GM12878 (cell line): ENCODE measurements around the gene ZBTB42. TPM values are rescaled to one million over a fixed set of nuclear protein-coding genes. Genes with fewer than 3 reads are reported as not detected.

Experiments used
- BMI1 ChIP-seq: fragments of 450-650 bp; IDR thresholded peaks from 2 replicates; pipeline ENCODE4 v1.6.1; 2016; ENCODE audit warnings: mild to moderate bottlenecking, moderate library complexity, borderline replicate concordance
- FOS ChIP-seq: IDR thresholded peaks from 3 replicates; pipeline ENCODE4 v1.6.1; 2011; ENCODE audit warnings: borderline replicate concordance; ENCODE audit not compliant: insufficient read length; ENCODE audit errors: extremely low read depth
- FOXM1 ChIP-seq: IDR thresholded peaks from 2 replicates; pipeline ENCODE4 v1.6.1; 2012; ENCODE audit warnings: low read depth, mild to moderate bottlenecking, inconsistent platforms, low read length, moderate library complexity
- MEF2A ChIP-seq: IDR thresholded peaks from 2 replicates; pipeline ENCODE4 v1.6.1; 2011; ENCODE audit warnings: low read depth, mild to moderate bottlenecking, low read length, moderate library complexity; ENCODE audit not compliant: insufficient read depth
- NFYA ChIP-seq: IDR thresholded peaks from 2 replicates; pipeline ENCODE4 v1.6.1; 2011; ENCODE audit warnings: low read depth, mild to moderate bottlenecking, low read length, improper control_type of control experiment, borderline replicate concordance
- NR2C1 ChIP-seq: fragments of 450-650 bp; IDR thresholded peaks from 2 replicates; pipeline ENCODE4 v1.6.1; 2017; ENCODE audit warnings: antibody characterized with exemption, mild to moderate bottlenecking, moderate library complexity
- PAX8 ChIP-seq: fragments of 450-650 bp; IDR thresholded peaks from 2 replicates; pipeline ENCODE4 v1.6.1; 2017; ENCODE audit warnings: mild to moderate bottlenecking, moderate library complexity
- PML ChIP-seq: IDR thresholded peaks from 2 replicates; pipeline ENCODE4 v1.6.1; 2012; ENCODE audit warnings: low read length, inconsistent platforms
- POLR2A ChIP-seq: IDR thresholded peaks from 2 replicates; pipeline ENCODE4 v1.6.1; 2011; ENCODE audit warnings: low read depth, mild to moderate bottlenecking, low read length
- SMARCA5 ChIP-seq: fragments of 450-650 bp; IDR thresholded peaks from 2 replicates; pipeline ENCODE4 v1.6.1; 2017; ENCODE audit warnings: mild to moderate bottlenecking
- SREBF1 ChIP-seq: IDR thresholded peaks from 2 replicates; pipeline ENCODE4 v1.6.1; 2012; ENCODE audit warnings: mild to moderate bottlenecking, low read length
- TCF3 ChIP-seq: IDR thresholded peaks from 2 replicates; pipeline ENCODE4 v1.6.1; 2012; ENCODE audit warnings: low read depth, mild to moderate bottlenecking, low read length, borderline replicate concordance; ENCODE audit not compliant: insufficient read depth
- ZNF217 ChIP-seq: fragments of 450-650 bp; IDR thresholded peaks from 2 replicates; pipeline ENCODE4 v1.6.1; 2017; ENCODE audit warnings: antibody characterized with exemption, mild to moderate bottlenecking
- ZNF622 ChIP-seq: fragments of 450-650 bp; IDR thresholded peaks from 2 replicates; pipeline ENCODE4 v1.6.1; 2017; ENCODE audit warnings: mild to moderate bottlenecking, inconsistent platforms
- polyA plus RNA-seq, 11 experiments: library from polyadenylated mRNA; depleted of rRNA in 4 of 11; unstranded in 6 of 11; stranded (reverse) in 5 of 11; fragments of >200 nt; fragmentation: Nextera tagmentation in 4 of 11; fragmentation: Illumina TruSeq in 1 of 11; extraction: Ambion mirVana in 4 of 11; extraction: Trizol in 1 of 11; gene quantifications; 1 replicate in 1 of 11; 2 replicates in 10 of 11; pipeline versions ENCODE4 v1.2.1 to v1.2.3, GENCODE V29; 2011 to 2016; ENCODE audit warnings: inconsistent platforms in 2 of 11, missing spikeins in 2 of 11, low read depth in 1 of 11
- total RNA-seq, 4 experiments: library from RNA; depleted of rRNA in 3 of 4; stranded (reverse); fragments of >200 nt in 3 of 4; fragmentation: Illumina TruSeq in 1 of 4; extraction: Trizol in 1 of 4; gene quantifications; 2 replicates each; pipeline versions ENCODE4 v1.2.1 to v1.2.3, GENCODE V29; 2013 to 2021
- TF ChIP-seq, protein P1 (sequence below): IDR thresholded peaks from 2 replicates; pipeline ENCODE4 v1.6.1; 2011; ENCODE audit warnings: borderline replicate concordance, low read depth, mild to moderate bottlenecking, moderate library complexity, low read length; ENCODE audit not compliant: insufficient read depth, poor library complexity, severe bottlenecking

The ZBTB42 gene
- total and polyA plus RNA-seq, 10 of the 15 experiments (the other 5 are each of a cell fraction or from before 2014, with no cell fraction given) = 0.05 to 1.2 (median 0.37) TPM; not detected in 2

DNA sequence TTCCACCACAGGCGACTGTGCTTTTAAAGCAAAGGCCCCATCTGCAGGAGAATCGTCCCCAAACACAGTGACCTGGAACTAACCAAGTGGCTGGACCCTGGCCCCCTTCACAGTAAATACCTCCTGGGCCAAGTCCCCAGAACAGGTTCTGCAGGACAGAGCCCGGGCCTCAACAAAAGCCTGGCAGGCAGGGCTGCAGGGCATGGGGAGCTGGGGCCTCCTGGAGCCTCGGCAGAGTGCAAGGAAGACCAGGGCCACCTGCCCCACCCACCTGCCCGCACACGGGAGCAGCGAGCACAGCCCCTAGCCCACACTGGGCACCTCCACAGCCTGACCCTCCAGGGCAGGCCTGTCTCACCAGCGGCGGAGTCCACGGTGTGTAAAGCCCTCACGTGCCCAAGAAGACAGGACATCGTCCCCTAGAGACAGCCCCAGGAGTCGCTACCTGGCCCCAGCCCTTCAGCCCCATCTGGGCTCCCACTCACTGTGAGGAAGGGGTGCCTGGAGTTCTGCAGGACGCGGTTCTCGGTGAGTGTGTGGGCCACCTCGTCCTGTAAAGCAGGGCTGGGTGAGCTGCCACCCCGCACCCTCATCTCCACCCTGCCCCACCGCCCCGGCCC is 26.3 kb upstream of the ZBTB42 start (continued):
- TF ChIP-seq TCF3 = no peak
- no peak for TF ChIP-seq SREBF1
- no peak for TF ChIP-seq ZNF217
- TF ChIP-seq ZNF622 = no peak
- no peak for TF ChIP-seq FOS
- TF ChIP-seq NR2C1 = no peak
- TF ChIP-seq, protein P1, sequence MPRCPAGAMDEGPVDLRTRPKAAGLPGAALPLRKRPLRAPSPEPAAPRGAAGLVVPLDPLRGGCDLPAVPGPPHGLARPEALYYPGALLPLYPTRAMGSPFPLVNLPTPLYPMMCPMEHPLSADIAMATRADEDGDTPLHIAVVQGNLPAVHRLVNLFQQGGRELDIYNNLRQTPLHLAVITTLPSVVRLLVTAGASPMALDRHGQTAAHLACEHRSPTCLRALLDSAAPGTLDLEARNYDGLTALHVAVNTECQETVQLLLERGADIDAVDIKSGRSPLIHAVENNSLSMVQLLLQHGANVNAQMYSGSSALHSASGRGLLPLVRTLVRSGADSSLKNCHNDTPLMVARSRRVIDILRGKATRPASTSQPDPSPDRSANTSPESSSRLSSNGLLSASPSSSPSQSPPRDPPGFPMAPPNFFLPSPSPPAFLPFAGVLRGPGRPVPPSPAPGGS = no peak
- TF ChIP-seq PAX8 = no peak
- TF ChIP-seq SMARCA5 = no peak
- no peak for TF ChIP-seq FOXM1
- TF ChIP-seq NFYA = no peak
- no peak; the same call in 1 of the 2 replicates for TF ChIP-seq POLR2A
- no peak for TF ChIP-seq PML
- TF ChIP-seq MEF2A = no peak
- no peak for TF ChIP-seq BMI1
- TF ChIP-seq, all 136 proteins: peak for 0
